Fibroblast of upper back skin (primary cell): ENCODE data around the gene OR2H2.
A peak's percentile ranks its signal among the peaks of the same experiment; 100 is the strongest.

Source experiments
- DNase-seq: peaks from one replicate; pipeline ENCODE4 v3.0.0-alpha.2; 2013

Gene OR2H2

DNA sequence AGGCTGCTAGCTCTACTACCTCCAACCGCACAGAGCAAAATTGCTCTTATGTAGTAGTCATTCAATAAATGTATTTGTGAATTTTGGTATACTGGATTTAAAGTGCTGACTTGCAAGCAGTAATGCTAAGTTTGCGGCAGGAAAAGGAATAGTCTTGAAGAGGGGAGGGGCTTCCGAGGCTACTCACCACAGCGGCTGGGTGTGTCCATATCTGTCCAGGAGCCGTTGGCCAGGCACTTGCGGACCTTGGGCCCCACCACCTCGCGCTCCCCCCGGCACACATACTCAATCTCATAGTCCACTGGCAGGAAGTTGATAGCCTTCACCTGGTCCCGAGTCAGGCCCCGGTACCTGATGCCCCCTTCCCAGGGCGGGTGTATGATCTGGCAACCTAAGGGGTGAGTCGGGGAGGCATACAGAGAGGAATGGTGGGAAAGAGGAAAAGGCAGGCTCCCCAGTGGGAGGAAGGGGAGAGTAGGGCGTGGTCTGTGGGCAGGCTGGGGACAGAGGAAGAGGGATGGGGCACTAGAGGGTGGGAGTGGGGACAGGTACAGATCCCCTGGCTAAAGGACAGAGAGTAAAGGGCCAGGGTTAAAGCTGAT lies 46.4 kb downstream of the OR2H2 start:
- DNase-seq: no peak

DNA sequence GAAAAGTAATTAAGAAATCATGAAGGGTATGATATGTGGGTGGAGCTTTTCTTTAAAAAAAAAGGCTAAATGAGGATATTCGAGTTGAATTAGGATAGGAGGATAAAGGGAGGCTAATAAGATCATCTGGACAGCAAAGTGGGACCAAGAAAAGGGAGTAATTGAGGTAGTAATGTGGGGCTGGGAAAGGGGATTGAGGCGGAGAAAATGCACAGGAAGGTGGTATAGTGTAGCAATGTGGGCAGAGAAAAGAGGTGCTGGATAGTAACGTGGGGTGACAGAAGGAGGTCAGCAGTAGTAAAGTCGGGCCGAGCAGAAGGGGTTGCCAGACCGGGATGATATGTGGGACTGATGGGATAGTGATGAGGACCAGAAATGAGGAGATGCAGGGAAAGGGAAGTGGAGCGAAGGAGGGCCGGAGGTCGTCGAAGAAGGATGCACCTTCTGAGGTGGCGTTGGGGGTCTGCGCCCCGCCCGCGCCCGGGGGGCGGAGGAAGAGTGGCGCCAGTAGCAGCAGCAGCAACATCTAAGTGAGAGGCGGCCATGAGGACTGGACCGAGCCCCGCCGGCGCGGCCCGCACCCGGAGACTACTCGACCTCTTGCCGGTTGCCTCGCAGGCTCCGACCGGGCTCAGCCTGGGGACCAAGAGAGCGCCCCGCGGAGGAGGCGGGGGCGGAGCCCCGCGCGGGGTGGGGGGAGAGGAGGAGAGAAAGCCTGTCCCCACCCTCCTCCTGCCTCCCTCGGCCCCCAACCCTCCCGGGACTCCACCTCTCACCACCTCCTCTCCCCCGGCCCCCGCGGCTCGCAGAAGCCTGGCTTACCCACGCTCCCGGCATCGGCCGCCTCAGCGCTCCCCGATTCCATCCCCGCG lies 47.2 kb downstream of the OR2H2 start:
- DNase-seq: peak; percentile 73

DNA sequence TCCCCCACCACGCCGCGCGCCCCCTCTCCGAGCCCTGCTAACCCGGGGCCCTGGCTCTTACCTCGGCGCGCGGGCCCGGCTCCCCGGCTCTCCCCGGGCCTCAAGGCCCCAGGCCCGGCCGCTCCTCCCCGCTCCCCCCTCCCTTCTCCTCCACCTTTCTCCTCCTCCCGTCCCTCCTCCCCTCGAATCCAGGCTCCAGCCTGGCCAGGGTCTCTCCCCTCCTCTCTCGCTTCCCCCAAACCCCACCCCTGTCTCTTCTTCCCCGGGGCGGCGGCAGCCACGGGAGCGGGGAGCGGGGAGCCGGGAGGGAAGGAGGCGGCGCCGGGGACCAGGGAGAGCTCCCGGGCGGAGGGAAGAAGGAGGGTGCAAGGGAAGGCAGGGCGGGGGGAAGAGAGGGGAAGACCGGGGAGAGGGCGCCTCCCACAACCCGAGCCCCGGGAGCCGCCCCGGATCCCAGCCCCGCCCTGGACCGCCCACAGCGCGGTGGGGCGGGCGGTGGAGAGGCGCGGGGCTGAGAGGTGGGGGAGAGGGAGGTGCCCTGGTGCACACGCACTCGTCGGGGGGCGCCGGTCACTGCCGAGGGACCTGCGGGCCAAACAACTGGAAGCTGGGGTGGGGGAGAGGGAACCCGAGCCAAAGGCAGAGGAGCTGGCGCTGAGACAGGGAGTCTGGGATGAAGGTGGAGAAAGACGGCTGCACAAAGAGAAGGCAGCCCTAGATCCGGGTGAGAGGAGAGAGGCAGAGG lies 48.0 kb downstream of the OR2H2 start, which contains the start of gene GABBR1:
Gene GABBR1, minus strand, starts transcription at position 395 of the 745 bp plus-strand sequence. CDS start 798 bp downstream, outside the sequence.
- peak; percentile 88 for DNase-seq

DNA sequence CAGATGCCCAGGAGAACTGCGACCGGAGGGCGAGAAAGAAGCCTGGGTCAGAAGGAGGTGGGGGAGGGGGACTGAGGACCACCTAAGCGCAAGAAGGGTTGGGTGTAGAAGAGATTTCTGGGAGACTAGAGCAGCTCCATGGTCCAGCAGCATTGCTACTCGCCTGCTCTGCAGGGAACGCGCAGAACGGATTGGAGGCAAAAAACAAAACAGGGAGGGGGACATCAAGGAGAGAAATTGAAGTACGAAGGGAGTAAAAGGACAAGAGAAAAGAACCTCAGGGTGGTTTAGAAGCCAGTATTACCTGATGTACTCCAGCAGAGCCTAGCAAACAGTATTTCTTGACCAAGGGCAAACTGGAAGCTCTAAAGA lies 48.6 kb downstream of the OR2H2 start:
- peak; percentile 10 for DNase-seq

DNA sequence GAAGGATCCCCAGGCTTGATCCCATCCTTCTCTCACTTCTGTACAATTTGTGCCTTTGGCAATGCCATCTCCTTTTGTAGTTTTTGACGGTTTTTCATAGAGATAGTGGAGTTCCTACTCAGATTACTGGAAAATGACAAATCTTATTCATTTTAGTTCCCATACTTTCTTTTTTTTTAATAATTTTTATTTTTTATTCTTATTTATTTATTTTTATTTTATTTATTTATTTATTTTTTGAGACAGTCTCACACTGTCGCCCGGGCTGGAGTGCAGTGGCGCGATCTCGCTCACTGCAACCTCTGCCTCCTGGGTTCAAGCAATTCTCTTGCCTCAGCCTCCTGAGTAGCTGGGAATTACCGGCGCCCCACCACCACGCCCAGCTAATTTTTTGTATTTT lies 52.3 kb downstream of the OR2H2 start:
- no peak for DNase-seq
